Measurements from ENCODE around the gene KIF13A. TPM values are rescaled to one million over a fixed set of nuclear protein-coding genes. Genes with fewer than 3 reads are reported as not detected.

KIF13A gene
- total and polyA plus RNA-seq, 4 donors, result 4.3 to 28.1 (median 10.6) TPM

DNA sequence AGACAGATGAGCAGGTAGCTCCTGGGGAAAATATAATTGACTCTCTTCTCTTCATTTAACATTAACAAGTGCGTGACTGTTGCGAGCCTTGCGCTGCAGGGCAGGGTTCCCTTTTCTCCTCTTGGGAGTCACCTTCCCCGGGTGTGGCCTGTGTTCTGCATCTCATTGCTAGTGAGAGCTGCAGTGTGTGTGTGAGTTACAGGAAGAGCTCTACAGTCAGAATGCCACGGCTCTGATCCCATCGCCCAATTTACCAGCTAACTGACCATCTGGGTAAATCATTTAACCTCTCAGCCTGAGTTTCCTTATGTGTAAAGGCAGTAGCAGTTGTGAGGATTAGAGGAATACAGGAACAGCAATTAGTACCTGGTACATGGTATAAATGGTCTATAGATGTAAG is 173.9 kb downstream of the KIF13A start (continued):
- TF ChIP-seq REST (IDR thresholded peaks at IDR 0.05) (no peak), TAF1 (conservative IDR thresholded peaks at IDR 0.05) (no peak)

GRCh38 chr6:17812311-17812710 is 175.1 kb downstream of the KIF13A start:
- TF ChIP-seq TAF1 (conservative IDR thresholded peaks at IDR 0.05) (no peak), JUND (IDR thresholded peaks at IDR 0.05) (no peak), FOXA1 (IDR thresholded peaks at IDR 0.05) (no peak), GABPA (IDR thresholded peaks at IDR 0.05 in 1 of 2, conservative IDR thresholded peaks at IDR 0.05 in 1 of 2) (no peak), RXRA (IDR thresholded peaks at IDR 0.05) (no peak), HNF4A (conservative IDR thresholded peaks at IDR 0.05) (no peak), MAX (IDR thresholded peaks at IDR 0.05) (no peak), EGR1 (IDR thresholded peaks at IDR 0.05; ENCODE audit: low read depth in 2 of 2) (no peak), YY1 (IDR thresholded peaks at IDR 0.05) (no peak), FOXA2 (IDR thresholded peaks at IDR 0.05) (no peak), ATF3 (IDR thresholded peaks at IDR 0.05) (no peak), HNF4G (IDR thresholded peaks at IDR 0.05) (no peak), SP1 (IDR thresholded peaks at IDR 0.05) (no peak), REST (IDR thresholded peaks at IDR 0.05) (no peak), RAD21 (IDR thresholded peaks at IDR 0.05) (no peak), NR2F2 (IDR thresholded peaks at IDR 0.05) (no peak)
- TF ChIP-seq, protein P1, sequence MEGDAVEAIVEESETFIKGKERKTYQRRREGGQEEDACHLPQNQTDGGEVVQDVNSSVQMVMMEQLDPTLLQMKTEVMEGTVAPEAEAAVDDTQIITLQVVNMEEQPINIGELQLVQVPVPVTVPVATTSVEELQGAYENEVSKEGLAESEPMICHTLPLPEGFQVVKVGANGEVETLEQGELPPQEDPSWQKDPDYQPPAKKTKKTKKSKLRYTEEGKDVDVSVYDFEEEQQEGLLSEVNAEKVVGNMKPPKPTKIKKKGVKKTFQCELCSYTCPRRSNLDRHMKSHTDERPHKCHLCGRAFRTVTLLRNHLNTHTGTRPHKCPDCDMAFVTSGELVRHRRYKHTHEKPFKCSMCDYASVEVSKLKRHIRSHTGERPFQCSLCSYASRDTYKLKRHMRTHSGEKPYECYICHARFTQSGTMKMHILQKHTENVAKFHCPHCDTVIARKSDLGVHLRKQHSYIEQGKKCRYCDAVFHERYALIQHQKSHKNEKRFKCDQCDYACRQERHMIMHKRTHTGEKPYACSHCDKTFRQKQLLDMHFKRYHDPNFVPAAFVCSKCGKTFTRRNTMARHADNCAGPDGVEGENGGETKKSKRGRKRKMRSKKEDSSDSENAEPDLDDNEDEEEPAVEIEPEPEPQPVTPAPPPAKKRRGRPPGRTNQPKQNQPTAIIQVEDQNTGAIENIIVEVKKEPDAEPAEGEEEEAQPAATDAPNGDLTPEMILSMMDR (IDR thresholded peaks at IDR 0.05; ENCODE audit: low read depth, low read length, missing input control), result no peak
- TF ChIP-seq, protein P2, sequence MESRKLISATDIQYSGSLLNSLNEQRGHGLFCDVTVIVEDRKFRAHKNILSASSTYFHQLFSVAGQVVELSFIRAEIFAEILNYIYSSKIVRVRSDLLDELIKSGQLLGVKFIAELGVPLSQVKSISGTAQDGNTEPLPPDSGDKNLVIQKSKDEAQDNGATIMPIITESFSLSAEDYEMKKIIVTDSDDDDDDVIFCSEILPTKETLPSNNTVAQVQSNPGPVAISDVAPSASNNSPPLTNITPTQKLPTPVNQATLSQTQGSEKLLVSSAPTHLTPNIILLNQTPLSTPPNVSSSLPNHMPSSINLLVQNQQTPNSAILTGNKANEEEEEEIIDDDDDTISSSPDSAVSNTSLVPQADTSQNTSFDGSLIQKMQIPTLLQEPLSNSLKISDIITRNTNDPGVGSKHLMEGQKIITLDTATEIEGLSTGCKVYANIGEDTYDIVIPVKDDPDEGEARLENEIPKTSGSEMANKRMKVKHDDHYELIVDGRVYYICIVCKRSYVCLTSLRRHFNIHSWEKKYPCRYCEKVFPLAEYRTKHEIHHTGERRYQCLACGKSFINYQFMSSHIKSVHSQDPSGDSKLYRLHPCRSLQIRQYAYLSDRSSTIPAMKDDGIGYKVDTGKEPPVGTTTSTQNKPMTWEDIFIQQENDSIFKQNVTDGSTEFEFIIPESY (IDR thresholded peaks at IDR 0.05), result no peak
- no peak overlapping the region for H3K9ac ChIP-seq (ENCODE audit: low read depth in 1 of 2, low read length in 2 of 2)
- WGBS, result 92% methylated on average over 8 of the region's 8 CpGs
- no peaks in the 10 kb centered on the region for H3K9me3 ChIP-seq (ENCODE audit: control insufficient read depth in 4 of 4, low read length in 3 of 4)
- H3K27me3 ChIP-seq (ENCODE audit: control insufficient read depth in 4 of 4, insufficient read depth in 4 of 4, low read length in 3 of 4), result no peaks in the 10 kb centered on the region
- no peak overlapping the region for H3K27ac ChIP-seq (ENCODE audit: low read depth in 1 of 2, low read length in 2 of 2)
- no peaks in the 10 kb centered on the region for H3K4me1 ChIP-seq (ENCODE audit: control insufficient read depth in 4 of 4, insufficient read depth in 4 of 4, low read length in 3 of 4)
- no peak overlapping the region for H3K4me3 ChIP-seq (ENCODE audit: low read depth in 1 of 3, low read length in 3 of 3)
- H3K36me3 ChIP-seq (ENCODE audit: control insufficient read depth in 4 of 4, insufficient read depth in 3 of 4, low read depth in 1 of 4, low read length in 3 of 4), result peaks cover 0 to 13% (median 4%) of the 10 kb centered on the region in 4 donors
- no peak for DNase-seq (ENCODE audit: low spot score)
